HG02970 (cell line): ENCODE measurements around the gene UPB1.

ENCODE experiments used
- ATAC-seq: cut with Tn5 transposase; IDR thresholded peaks from one replicate; pipeline ENCODE4 v1.9.1; 2021; ENCODE audit warnings: mild to moderate bottlenecking, moderate library complexity, moderate number of reproducible peaks; ENCODE audit not compliant: unreplicated experiment, low FRiP score

Gene UPB1

DNA sequence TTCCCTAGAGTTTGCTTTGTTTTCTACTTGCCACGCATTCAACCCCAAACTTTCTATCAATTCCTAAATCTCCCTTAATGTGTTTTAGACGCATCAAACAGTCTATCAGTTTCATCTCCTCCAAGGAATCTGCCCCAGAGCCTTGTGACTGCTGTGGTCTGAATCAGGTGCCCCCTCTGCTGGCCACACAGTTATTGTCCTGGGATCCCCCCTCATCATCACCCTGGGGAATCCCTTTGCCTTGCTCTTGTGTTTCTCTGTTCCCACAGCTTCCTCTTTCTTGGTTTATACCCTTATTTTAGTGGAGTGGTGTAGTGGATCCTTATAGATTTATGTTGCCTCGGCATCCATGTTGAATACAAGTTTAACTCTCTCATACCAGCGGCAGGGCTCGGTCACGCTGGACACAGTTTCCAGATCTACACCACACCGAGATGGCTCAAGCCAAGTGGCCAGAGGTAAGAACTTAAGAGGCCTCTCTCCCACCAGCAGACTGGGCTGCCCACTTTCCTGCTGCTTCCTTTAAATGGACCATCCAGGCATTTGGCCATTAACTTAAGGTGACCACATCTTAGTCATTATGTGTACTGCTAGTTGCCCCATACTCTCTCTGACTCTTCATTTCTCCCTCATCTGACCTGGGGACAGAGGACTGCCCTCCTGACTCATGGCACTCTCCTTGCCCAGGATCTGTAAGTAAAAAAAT is 8.2 kb downstream of the UPB1 start:
- ATAC-seq = peak; percentile 43

DNA sequence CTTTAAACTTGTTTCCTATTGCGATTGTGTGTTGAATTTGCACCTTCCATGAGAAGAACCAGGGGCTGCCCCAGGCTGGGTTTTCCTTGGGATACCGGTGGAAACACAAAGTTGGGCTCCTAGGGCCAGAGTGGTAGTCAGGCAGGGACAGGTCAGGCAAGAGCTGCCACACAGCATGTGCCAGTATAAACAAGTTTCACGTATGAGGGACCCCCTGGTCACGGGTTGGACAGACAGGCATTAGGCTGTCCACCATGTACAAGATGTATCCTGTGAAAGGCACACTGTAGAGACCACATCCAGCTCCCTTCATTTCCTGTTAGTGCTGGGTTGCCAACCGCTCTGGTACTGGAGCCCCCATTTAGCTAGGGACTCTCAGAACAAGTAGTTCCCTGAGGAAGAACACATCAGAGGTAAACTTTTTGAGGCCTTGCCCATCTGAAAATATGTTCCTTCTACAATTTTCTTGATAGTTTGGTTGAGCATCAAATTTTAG is 8.8 kb downstream of the UPB1 start:
- no peak for ATAC-seq

DNA sequence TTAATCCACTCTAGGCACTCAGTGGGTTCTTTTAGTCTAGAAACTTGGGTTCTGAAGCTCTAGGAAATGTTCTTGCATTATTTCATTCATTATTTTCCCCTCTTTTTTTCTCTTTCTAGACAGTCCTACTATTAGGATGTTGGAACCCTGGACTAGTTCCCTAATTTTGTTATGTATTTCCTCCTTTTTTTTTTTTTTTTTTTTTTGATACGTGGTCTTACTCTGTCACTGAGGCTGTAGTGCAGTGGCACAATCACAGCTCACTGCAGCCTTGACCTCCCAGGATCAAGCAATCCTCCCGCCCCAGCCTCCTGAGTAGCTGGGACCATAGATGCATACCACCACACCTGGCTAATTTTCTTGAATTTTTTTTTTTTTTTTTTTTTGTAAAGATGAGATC is 9.4 kb downstream of the UPB1 start:
- no peak for ATAC-seq

DNA sequence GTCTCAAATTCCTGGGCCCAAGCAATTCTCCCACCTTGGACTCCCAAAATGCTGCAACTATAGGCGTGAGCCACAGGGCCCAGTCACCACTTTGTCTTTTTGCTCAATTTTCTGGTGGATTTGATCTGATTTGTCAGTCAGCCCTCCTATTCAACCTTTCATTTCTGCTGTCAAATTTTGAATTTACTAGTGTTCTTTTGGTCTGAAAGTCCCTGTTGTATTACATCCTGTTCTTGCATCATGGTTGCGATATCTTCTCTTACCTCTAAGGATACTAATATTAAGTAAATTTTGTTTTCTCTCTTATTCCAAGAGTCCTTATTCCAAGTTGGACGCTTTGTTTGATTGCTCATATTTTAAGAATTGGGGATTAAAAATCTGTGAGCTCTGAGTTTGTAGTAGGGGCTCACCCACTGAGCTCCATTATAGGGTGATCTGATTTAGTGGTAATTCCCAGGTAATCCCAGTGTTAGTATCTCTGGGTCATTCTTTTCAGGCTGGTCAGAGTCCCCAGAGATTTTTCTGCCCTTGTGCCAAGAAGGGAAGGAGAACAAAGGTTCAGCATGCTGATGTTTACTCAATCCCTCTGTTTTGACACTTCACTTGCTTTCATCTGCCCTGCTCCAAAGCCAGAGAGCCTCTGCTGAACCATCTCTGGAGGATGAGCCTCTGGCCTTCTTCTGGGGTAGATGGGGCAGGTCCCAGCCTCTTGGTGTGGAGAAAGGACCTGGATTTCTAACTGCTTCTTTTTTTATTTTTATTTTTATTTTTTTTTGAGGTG is 10.0 kb downstream of the UPB1 start:
- no peak for ATAC-seq

DNA sequence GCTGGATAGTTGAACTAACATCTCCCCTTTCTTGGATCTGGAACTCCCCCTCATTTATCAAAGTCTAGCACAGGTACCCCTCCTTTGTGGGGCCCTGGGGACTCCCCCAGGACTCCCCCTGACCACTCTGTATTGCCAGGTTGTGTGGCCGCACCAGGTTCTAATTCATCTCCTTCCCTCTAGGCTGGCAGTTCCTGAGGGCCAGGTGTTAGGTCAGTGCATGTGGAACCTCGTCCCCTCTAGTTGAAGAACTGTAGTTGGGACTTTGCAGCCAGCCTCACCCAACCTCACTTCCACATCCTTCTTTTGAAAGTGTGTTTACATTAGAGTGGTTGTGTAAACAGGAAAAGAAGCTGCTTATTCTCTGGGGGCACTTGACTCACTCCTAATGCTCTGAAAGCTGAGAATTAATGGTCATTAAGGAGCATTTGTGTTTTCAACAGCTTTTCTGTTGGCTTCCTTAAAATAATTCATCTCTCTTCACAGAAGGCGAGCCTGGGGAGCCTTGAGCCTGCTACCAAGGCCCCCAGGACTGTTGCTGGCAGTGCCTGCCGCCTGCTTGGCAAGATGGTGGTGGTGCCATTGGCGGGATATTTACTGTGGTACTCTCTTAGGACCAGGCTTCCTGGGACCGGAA is 11.8 kb downstream of the UPB1 start:
- no peak for ATAC-seq

DNA sequence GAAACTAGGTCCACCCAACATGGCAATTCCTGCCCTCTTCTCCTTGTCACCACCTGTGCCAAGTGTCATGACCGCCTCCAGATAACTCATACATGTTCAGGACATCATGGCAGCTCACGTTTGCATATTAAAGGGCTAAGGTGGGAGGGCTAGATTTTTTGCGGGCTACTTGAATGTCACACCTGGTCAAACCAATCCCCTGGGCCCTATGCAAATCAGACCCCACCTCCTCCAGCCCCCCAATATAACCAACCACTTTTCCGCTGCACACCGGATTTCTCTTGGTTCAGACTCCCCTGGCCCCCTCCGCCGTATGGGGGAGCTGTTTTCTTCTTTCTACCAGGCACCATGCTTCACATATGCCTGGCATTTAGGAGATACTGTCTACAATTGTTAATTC is 12.6 kb downstream of the UPB1 start:
- no peak for ATAC-seq

DNA sequence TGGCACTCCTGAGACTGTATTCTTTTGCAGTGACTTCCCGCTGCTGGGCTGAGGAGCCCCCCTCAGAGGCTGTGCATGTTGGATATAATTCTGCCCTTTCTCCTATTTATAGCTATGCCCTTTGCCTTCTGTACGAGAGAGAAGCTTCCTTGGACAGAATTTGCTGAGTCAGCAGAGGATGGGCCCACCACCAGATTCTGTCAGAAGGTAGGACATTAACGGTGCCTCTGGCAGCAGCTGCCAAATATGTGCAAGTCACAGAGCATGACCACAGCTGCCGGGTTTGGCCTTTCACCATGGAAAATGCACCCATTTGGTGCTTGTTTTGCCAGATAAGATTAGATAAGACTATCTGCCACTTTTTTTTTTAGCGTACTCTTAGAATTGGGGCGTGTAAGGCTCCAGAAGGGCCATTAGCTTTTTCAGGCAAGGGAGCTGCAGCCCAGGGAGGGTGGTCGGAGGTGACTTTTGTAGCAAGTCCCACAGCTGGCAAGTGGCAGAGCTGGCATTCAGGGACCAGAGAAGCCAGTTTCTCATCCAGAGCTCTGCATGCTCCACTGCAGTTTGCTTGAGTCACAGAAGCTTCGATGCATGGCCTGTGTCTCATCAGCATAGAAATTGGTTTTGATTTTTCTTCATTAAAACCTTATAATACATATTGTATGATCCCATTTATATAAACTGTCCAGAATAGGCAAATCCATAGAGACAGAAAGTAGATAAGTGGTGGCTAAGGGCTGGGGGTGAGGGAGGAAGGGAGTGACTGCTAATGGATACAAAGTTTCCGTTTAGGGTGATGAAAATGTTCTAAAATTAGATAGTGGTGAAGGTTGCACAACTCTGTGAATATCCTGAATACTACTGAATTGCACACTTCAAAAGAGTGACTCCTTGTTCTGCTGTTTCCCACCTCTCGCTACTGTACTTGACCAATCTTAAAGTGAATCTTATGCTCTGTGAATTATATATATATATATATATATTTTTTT is 15.8 kb downstream of the UPB1 start:
- ATAC-seq = no peak

DNA sequence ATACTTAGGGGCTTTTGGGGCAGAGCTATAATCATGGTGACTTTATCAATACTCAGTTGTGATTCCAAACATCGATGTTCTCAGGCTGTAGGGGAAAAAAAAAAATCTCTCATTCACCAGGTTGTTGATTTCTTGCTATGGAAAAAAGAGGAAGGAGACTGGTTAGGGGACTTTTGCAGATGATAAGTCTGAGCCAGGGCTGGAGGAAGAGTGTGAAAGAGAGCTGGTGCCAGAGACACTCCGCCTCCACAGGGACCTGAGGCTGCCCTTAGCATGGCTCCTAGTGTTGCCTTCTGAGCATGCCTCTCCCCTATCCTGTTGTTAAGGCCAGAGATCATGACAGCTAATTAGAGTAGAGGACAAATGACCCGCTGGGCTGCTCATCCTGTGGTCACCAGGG is 16.9 kb downstream of the UPB1 start:
- ATAC-seq = no peak

DNA sequence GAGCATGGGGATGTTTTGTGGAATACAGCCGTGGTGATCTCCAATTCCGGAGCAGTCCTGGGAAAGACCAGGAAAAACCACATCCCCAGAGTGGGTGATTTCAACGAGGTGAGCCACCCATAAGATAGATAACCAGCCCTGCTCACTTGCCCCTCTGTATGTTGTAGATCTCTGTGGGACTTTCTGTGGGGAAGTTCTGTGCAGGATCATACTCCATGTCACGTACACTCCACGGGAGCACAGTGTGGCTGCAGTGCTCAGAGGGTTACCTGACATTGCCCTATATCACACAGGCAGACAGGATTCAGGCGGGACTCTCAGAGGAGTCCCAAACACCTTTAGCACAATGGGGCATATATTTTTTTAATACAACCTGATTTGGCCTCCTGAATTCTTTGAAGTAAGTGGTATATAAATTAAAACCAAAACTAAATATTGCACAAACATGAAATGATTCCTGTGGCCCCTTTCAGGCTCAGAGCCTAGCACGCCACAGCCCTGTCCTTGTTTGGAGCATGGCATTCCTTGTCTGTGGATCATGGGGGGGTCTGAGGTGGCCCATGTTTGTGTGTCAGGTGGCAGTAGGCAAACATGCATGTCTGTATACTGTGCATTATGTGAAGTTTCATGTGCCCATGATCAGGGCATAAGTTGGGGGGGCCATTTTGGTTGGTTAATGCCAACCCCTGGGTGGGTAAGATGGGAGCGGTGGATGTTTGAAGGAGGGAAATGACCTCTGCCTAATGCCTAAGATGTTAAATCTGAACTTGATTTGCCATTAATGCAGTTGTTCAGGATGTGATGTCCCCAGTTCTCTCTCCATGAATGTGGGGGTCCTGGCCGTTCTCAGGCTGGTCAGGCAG is 18.5 kb downstream of the UPB1 start:
- ATAC-seq = no peak

DNA sequence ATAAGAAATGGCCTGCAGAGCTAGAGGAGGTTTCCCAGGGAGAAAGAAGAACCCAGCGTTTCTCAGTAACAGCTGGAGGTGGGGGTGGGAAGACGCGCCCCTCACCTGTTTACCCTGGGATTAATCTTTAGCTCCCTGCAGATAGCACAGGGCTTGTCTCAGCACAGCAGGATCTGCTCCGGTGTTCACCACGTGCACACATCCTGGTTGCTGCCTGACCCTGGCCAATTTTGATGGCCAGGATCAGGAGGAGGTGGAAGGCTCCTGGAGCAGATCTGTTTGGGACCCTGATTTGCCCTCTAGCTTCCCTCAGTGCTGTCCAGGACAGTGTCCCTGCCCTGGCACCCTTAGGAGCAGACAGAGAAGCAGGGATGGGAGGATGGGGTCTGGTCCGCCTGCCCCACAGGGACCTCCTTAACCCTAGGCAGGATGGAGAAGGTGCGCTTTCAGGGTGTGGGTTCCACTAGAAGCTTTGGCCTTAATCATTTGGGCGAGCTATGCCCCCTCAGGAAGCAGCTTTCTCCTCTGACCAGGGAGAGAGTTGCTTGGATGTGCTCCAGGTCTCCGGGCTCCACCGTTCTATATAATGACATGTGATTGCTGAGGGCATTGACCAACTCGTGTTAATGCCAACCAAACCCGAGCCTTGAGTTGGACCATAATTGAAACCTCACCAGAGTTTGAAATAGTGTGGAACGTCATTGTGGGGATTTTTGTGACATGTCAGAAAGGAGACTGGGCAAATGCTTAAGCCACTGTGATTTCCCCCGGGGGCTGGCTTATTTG is 19.3 kb downstream of the UPB1 start:
- ATAC-seq = no peak

DNA sequence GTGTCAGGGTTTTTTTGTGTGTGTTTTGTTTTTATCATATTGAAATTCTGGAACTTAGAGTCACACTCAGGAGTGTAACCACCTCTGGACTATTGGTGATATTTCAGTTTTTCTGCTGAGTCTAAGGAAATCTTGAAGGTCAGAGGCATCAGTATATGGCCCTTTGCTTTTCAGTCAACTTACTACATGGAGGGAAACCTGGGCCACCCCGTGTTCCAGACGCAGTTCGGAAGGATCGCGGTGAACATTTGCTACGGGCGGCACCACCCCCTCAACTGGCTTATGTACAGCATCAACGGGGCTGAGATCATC is 19.9 kb downstream of the UPB1 start:
- no peak for ATAC-seq

DNA sequence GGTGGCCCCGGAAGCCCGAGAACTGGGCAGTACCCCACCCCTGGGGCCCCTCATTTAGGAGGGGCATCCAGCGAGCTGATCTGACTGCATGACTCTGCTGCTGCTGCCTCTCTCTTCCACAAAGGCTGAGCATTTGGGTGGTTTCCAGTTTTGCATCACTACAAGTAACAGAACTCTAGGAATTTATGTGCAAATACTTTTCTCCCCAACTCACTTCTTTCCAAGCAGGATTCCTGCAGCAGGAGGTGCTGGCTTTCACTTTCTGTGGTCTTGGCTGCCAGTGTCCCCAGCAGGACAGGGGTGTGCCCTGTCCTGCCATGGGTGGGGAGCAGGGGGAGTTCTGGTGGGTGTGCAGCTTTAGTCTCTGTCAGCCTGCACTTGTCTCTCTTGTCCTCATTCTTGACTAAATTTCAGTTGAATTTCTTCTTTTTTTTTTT is 21.2 kb downstream of the UPB1 start:
- no peak for ATAC-seq

DNA sequence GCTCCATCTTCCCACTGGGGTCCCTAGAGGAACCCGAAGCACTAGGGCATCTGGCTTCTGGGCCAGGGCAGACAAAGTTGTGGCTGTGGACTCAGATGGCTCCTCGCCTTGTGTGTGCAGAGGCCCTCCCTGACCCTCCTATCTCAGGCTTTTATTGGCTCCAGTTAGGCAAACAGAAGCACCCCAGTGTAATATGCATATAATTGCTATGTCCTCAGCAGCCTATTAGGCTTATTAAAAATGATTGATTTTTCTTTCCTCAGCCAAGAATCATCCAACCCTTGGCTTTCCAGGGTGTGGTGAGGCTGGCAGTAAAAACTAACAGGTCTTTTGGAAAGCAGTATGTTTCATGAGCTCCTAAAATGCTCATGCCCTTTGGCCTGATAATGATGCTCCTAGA is 22.3 kb downstream of the UPB1 start:
- ATAC-seq = no peak

DNA sequence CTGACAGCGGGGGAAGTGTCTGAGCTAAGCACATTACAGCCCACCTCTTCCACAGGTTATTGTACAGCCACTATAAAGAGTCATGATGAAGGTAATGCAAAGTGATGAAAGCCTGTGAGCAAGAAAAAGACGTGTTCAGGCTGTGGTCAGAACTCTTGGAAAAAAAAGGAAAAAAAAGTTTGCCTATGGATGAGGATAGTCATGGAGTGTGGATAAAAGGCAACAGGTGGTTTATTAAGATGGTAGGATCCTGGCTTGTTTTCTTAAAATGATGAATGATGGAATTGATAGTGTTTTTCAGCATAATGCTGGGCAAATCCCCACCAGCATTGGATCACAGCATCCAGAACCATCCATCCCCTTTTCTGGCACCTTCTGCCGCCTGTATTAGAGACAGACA is 23.1 kb downstream of the UPB1 start:
- no peak for ATAC-seq

DNA sequence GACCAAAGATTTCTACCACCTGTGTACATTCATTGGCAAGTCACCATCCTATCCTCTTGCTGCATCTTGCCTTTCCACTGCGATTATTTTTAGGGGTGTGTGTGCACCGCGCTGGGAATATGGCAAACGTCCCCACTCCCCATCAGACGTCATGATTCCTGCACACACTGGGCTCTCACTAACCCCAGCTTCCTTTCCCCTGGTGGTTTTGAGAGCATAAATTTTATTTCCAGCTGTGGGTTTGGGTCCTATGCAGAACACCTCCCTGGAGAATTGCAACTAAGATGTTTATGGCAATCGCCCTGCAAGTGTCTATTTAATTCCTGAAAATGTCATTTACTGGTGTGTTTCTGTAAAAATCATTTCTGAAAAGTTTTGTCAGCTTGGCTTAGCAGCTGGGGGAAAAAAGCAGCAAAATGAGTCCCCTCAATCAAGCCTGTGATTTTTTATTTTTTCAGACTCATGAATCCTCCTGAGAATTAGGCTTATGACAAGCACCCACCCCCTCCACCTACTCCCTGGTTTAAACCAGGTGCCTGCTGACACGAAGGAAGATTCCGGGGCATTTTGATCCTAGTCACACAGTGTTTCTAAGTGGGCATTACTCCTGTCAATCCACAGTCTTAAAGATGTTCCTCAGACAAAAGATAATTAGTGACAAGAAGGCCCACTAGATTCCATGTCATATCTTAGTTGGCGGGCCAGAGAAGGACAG is 23.8 kb downstream of the UPB1 start:
- no peak for ATAC-seq

DNA sequence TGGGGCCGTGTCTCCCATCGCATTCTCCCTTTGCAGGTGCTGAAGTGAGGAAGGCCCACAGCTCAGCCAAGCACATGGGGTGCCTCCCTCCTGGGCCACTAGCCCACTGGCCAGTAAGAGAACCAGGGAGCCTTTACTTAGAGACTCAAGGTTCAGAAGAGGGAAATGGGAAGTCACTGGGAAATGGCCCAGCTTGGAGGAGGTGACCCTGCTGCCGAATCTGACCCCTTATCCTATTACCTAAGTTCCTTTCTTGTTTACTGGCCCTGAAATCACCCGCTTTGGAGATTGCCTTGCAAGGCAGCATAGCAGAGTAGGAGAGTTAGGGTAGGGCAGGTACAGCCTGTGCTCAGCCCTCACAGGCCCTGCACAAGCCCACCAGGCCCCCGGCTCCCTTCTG is 24.4 kb downstream of the UPB1 start:
- ATAC-seq = no peak

DNA sequence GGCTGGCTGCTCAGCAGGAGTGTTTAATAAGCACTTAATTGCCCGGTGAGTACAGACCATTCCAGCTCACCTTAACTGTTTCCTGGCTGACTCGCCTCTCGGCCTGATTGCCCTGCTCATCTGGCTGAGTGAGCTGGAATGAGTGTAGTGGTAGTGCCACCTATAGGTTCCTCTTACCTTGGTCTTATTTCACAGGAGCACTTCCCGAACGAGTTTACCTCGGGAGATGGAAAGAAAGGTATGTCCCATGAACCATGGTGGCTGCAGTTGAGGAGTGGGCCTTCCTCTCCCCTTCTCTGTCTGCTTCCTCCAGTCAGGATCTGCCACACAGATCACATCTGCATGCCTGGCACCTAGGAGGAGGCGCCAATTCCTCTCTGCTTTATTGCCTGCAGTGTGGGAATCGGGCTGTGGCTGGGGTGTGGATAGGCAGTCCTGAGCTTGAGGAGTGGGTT is 26.7 kb downstream of the UPB1 start:
- ATAC-seq = no peak

DNA sequence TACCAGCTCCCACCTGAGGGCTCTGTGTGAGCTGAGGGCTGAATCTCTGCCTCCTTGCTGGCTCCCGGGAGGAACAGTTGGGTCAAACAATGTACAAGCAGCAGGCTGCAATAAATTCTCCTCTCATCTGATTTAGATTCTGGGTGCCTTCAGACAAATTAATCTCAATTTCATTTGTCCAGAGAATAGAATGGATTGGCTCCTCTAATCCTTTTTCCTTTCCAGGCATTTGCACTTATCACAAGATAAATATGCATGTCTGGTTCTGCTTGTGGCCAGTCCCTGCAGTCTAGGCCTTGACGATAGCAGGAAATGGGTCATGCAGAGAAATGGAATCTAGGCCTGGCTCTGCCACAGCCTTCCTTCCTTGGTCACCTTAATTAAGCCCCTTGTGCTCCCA is 28.7 kb downstream of the UPB1 start:
- no peak for ATAC-seq
